GM12878 (cell line): ENCODE data around the gene MAP4K4. TPM values are rescaled to one million over a fixed set of nuclear protein-coding genes. Genes with fewer than 3 reads are reported as not detected.

Experiments used
- polyA plus RNA-seq, 11 experiments: library from polyadenylated mRNA; depleted of rRNA in 4 of 11; unstranded in 6 of 11; stranded (reverse) in 5 of 11; fragments of >200 nt; fragmentation: Nextera tagmentation in 4 of 11; fragmentation: Illumina TruSeq in 1 of 11; extraction: Ambion mirVana in 4 of 11; extraction: Trizol in 1 of 11; gene quantifications; 1 replicate in 1 of 11; 2 replicates in 10 of 11; pipeline versions ENCODE4 v1.2.1 to v1.2.3, GENCODE V29; 2011 to 2016; ENCODE audit warnings: inconsistent platforms in 2 of 11, missing spikeins in 2 of 11, low read depth in 1 of 11
- total RNA-seq, 4 experiments: library from RNA; depleted of rRNA in 3 of 4; stranded (reverse); fragments of >200 nt in 3 of 4; fragmentation: Illumina TruSeq in 1 of 4; extraction: Trizol in 1 of 4; gene quantifications; 2 replicates each; pipeline versions ENCODE4 v1.2.1 to v1.2.3, GENCODE V29; 2013 to 2021

Gene MAP4K4
- total and polyA plus RNA-seq, 10 of the 15 experiments (the other 5 are each of a cell fraction or from before 2014, with no cell fraction given), result 1.9 to 50.4 (median 9.7) TPM

Other genes starting within 250 kb of the MAP4K4 start
- gene RFX8, start 222.6 kb upstream of the MAP4K4 start, total RNA-seq (2014; rRNA removed), result not detected in 2 replicates
- gene RFX8, start 222.6 kb upstream of the MAP4K4 start, total RNA-seq (2014; rRNA removed; fragmentation: Illumina TruSeq; extraction: Trizol), result not detected in 2 replicates
- gene RFX8, start 222.6 kb upstream of the MAP4K4 start, total RNA-seq (2021), result not detected in 2 replicates
- gene RFX8, start 222.6 kb upstream of the MAP4K4 start, polyA plus RNA-seq (2011; rRNA removed), result 0.19 and 0.62 TPM in 2 replicates
- gene RFX8, start 222.6 kb upstream of the MAP4K4 start, polyA plus RNA-seq (2014; fragmentation: Illumina TruSeq; extraction: Trizol), result not detected in 2 replicates
- gene RFX8, start 222.6 kb upstream of the MAP4K4 start, polyA plus RNA-seq (2014; fragmentation: Nextera tagmentation; extraction: Ambion mirVana), result not detected
- gene RFX8, start 222.6 kb upstream of the MAP4K4 start, polyA plus RNA-seq (2014; rRNA removed), result not detected in 2 replicates
- gene RFX8, start 222.6 kb upstream of the MAP4K4 start, polyA plus RNA-seq (2016; fragmentation: Nextera tagmentation; extraction: Ambion mirVana), result not detected